IPS DF 6.9 (cell line): ENCODE results near the gene OR10D3.
"Not testable (repeated sequence)": the region's sequence is repeated elsewhere in the genome, so short reads cannot be mapped to it uniquely, and the experiment has no call there.

Experiments
- DNase-seq: peaks from one replicate; pipeline ENCODE4 v3.0.0-alpha.2; 2013; ENCODE audit warnings: low read depth, low spot score
- H3K27ac ChIP-seq: one replicate; pipeline ENCODE4 v1.5.1; 2013; ENCODE audit warnings: low read length, control low read depth
- H3K27me3 ChIP-seq: 2 replicates; pipeline ENCODE4 v1.6.1; 2013; ENCODE audit warnings: mild to moderate bottlenecking, low read length; ENCODE audit not compliant: control insufficient read depth, insufficient read depth
- H3K36me3 ChIP-seq: 2 replicates; pipeline ENCODE4 v1.6.1; 2013; ENCODE audit warnings: low read length; ENCODE audit not compliant: control insufficient read depth, insufficient read depth
- H3K4me1 ChIP-seq: 2 replicates; pipeline ENCODE4 v1.6.1; 2013; ENCODE audit warnings: low read length; ENCODE audit not compliant: control insufficient read depth, insufficient read depth
- H3K4me3 ChIP-seq: 2 replicates; pipeline ENCODE4 v1.5.1; 2013; ENCODE audit warnings: mild to moderate bottlenecking, low read length
- H3K9me3 ChIP-seq: 2 replicates; pipeline ENCODE4 v1.6.1; 2013; ENCODE audit warnings: low read length, inconsistent platforms; ENCODE audit not compliant: control insufficient read depth, insufficient read depth
- WGBS: extraction: QIAGEN DNeasy Blood & Tissue Kit; methylation state at CpG from one replicate; pipeline ENCODE4 v1.1.7; 2013; ENCODE audit warnings: mixed read lengths, missing lambda C conversion rate; ENCODE audit not compliant: insufficient read length, insufficient coverage; 5-methylcytosine and 5-hydroxymethylcytosine counted together

Gene OR10D3, protein sequence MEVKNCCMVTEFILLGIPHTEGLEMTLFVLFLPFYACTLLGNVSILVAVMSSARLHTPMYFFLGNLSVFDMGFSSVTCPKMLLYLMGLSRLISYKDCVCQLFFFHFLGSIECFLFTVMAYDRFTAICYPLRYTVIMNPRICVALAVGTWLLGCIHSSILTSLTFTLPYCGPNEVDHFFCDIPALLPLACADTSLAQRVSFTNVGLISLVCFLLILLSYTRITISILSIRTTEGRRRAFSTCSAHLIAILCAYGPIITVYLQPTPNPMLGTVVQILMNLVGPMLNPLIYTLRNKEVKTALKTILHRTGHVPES

DNA sequence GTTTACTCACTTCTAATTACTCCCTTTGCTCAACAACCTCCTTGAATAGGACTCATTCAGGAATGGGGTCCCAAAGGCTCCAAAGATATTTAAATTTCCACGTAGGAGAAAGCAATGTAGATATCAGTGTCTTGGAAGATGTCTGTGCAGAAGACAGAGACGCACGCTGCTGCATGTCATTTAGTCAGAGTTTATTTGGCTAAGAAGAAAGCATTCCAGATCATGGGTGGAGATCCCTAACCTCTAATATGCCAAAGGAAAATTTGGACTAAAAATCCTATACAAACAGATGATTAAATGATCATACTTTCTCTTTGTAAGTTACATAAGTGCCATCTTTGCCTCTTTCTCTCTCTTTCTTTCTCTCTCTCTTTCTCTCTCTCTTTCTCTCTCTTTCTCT, at the start of gene OR10D3:
TSS of gene OR10D3 (plus strand) at position 278 of the 400 bp plus-strand sequence. CDS start 1,925 bp downstream, outside the sequence.
- H3K9me3 ChIP-seq: no peaks in the 10 kb centered on the region
- no peaks in the 10 kb centered on the region for H3K27me3 ChIP-seq
- no peaks in the 10 kb centered on the region for H3K36me3 ChIP-seq
- no peaks in the 10 kb centered on the region for H3K4me1 ChIP-seq
- WGBS: no CpG with 5 or more reads among the region's 3 CpGs
- DNase-seq: no peak
- H3K4me3 ChIP-seq: no peak within 1 kb of the TSS
- no peak within 1 kb of the TSS for H3K27ac ChIP-seq

DNA sequence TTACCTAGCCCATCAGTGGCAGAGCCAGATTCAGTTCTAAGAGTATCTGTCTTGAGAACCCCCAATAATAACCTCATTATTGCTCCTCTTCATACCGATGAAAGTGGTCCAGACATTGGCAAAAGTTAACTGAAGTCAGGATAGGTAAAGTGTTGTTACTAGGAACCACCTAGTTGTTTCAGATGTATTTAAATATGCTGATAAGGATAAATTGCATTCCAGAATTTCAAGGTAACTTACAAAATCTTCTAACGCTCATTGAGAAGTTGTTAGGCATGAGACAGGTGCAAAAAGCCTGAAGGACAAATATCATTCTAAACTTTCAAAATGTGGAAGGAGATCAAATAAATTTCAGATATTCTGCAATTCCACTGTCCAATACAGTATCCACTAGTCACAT, 40.1 kb upstream of the OR10D3 start:
- WGBS: no CpG with 5 or more reads among the region's 2 CpGs
- Histone ChIP-seq H3K27ac (no peak overlapping the region), H3K4me3 (no peak overlapping the region), H3K36me3 (no peaks in the 10 kb centered on the region), H3K27me3 (no peaks in the 10 kb centered on the region), H3K9me3 (no peaks in the 10 kb centered on the region), H3K4me1 (no peaks in the 10 kb centered on the region)
- no peak for DNase-seq

DNA sequence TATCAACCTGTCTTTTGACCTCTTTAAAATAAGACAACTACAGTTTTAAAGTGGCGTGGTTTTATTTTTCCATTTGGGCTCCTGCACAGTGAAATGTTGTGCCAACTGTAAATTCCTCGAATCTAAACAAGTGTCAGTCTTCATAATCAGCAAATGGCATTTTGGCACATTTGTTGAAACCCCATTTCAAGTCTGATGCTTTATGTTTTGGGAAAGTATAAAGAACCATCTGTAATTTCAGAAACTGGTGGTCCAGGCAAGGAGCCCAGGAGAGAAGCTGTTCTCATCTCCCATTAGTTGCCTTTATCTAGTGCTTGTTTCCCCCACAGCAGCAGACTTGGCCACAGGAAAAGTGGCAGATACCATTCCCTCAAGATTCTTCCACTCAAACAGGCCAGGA, 35.2 kb upstream of the OR10D3 start:
- no CpG with 5 or more reads among the region's 2 CpGs for WGBS
- Histone ChIP-seq H3K36me3 (no peaks in the 10 kb centered on the region), H3K4me1 (no peaks in the 10 kb centered on the region), H3K27me3 (no peaks in the 10 kb centered on the region), H3K4me3 (no peak overlapping the region), H3K27ac (no peak overlapping the region), H3K9me3 (no peaks in the 10 kb centered on the region)
- DNase-seq: no peak

DNA sequence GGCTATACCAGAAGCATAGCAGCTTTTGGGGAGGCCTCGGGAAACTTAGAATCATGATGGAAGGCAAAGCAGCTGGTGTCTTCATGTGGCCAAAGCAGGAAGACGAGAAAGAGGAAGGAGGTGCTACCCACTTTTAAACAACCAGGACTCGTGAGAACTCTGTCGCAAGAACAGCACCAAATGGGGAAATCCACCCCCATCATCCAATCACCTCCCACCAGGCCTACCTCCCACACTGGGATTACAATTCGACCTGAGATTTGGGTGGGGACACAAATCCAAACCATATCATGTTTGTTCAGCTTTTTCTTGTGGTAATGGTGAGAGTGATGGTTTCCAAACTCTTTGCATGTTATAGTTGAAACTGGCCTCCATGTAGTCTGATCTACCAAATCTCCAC, 32.5 kb upstream of the OR10D3 start:
- Histone ChIP-seq H3K27me3 (no peaks in the 10 kb centered on the region), H3K4me1 (no peaks in the 10 kb centered on the region), H3K9me3 (no peaks in the 10 kb centered on the region), H3K4me3 (no peak overlapping the region), H3K36me3 (no peaks in the 10 kb centered on the region), H3K27ac (no peak overlapping the region)
- no CpG with 5 or more reads among the region's 5 CpGs for WGBS
- DNase-seq: no peak

DNA sequence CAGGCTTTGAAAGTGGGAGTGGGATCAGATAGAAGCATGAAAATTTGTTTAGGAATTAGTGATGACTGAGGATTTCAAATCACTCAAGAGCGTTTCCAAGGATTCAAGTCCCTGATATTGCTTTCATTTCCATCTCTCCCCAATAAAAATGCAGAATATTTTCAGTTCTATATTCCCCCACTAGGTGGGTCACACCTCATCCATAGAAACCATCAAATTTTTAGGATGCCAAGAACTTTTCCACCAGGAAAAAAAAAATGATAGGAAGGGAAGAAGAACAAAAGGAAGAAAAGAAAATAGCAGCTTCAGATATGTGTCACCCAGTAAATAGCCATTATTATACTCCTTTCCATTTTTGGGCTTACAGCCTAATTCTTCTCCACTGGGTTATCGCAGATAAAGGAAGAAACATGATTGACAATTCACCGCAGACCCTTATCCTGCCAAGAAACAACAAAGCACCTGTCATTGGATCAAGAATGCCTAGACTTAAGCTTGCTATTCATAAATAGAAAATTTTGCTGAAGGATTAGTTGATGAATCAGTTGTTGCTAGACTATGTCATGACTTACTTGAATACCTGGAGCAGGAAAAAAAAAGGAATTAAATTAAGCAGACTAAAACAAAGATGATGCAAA, 30.3 kb upstream of the OR10D3 start:
- H3K27ac ChIP-seq: no peak overlapping the region
- H3K27me3 ChIP-seq: no peaks in the 10 kb centered on the region
- no peaks in the 10 kb centered on the region for H3K9me3 ChIP-seq
- no peaks in the 10 kb centered on the region for H3K36me3 ChIP-seq
- no peak for DNase-seq
- WGBS: no CpG with 5 or more reads among the region's 3 CpGs
- no peaks in the 10 kb centered on the region for H3K4me1 ChIP-seq
- H3K4me3 ChIP-seq: no peak overlapping the region

DNA sequence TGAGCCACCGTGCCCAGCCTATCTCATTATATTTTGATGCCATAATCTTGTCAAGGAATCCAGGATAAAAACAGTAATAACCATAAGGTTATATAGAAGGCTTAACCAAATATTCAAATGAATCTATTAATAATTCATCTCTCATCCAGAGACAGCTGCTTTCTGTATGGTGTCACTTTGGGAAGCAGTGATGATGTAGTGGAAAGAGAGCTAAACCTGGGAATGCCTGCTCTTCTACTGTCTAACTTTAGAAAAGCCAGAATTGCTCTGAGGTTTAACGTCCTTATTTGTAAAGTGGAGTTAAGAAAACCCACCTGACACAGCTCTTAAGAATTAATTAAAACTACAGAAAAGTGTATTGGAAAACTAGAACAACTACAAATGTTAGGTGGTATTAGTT, 29.3 kb upstream of the OR10D3 start:
- Histone ChIP-seq H3K9me3 (no peaks in the 10 kb centered on the region), H3K27me3 (no peaks in the 10 kb centered on the region), H3K27ac (no peak overlapping the region), H3K4me3 (no peak overlapping the region), H3K36me3 (no peaks in the 10 kb centered on the region), H3K4me1 (no peaks in the 10 kb centered on the region)
- DNase-seq: no peak
- no CpG with 5 or more reads among the region's 2 CpGs for WGBS

DNA sequence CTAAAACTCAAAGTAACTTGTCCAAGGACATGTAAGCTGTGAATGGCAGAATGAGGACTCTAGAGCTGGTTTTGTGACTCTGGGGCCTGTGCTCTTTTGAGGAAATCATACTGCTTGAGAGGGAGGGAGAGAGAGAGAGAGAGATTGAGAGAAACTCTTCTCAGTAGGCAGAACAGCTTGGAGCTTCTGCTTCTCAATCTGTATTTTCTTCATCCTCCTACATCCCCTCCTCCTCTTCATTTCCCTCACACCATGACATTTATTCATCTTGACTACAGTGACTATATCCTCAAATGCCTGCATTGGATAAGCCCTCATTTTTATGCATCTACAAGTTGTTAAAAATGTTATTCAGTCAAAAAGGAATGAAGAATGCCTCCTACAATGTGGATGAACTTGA, 23.7 kb upstream of the OR10D3 start:
- no peak overlapping the region for H3K27ac ChIP-seq
- no peak overlapping the region for H3K4me3 ChIP-seq
- no peak for DNase-seq
- no peaks in the 10 kb centered on the region for H3K36me3 ChIP-seq
- H3K9me3 ChIP-seq: no peaks in the 10 kb centered on the region
- no peaks in the 10 kb centered on the region for H3K27me3 ChIP-seq
- H3K4me1 ChIP-seq: no peaks in the 10 kb centered on the region

DNA sequence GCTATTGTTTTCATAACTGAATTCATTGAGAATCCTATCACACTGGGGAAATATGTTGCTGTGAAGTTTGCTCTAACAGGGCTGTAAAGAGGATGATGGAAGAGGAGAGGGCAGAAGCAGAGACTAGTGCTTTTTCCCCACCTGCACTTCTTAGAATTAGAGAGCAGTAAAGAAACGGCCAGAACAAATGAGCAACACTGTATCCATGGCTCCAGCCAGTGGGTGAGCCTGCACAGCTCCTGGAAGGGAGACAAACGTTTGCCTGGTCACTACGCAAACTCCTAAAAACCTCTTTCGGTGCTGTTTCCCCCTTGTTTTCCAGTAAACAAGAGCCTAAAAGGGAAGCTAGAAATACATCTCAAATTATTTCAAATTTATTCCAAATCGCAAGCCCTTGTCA, 22.2 kb upstream of the OR10D3 start:
- Histone ChIP-seq H3K4me3 (no peak overlapping the region), H3K4me1 (no peaks in the 10 kb centered on the region), H3K27me3 (no peaks in the 10 kb centered on the region), H3K27ac (no peak overlapping the region), H3K36me3 (no peaks in the 10 kb centered on the region), H3K9me3 (no peaks in the 10 kb centered on the region)
- DNase-seq: no peak
- no CpG with 5 or more reads among the region's 5 CpGs for WGBS

DNA sequence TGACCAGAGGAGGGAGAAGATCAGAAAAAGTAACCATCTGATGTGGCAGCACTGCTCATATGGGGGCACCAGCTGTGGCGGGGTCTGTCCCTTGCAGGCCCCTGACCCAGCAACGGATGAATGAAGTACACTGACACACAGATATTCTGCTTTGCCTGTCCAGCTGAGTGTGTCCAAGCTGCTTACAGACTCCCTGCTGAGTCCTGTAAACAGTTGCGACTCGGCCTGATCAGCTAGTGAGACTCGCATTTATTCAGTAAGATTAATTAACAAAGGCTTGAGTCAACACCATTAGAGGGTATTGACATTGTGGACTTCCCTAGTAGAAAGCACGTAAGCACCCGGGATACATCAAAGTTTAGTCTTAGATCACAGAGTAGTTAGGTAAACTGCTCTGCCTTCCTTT, 15.3 kb upstream of the OR10D3 start:
- Histone ChIP-seq H3K27me3 (peaks cover 17% of the 10 kb centered on the region; the same call in 1 of the 2 replicates), H3K9me3 (no peaks in the 10 kb centered on the region), H3K4me3 (no peak overlapping the region), H3K4me1 (peaks cover 1% of the 10 kb centered on the region; the same call in 1 of the 2 replicates), H3K36me3 (no peaks in the 10 kb centered on the region), H3K27ac (no peak overlapping the region)
- DNase-seq: no peak
- no CpG with 5 or more reads among the region's 7 CpGs for WGBS

DNA sequence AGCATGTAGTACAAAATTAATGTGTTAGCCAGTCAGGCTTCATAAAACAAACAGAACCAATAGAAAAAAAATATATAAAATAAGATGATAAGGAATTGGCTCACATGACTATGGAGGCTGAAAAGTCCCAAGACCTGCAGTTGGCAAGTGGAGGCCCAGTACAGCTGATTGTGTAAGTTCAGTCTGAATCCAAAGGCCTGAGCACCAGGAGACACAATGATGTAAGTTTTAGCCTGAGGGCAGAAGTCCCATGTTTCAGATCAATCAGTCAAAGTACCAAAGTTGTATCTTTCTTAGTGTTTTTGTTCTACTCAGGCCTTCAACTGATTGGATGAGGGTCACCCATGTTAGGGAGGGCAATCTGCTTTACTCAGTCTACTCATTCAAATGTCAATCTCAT, 14.3 kb upstream of the OR10D3 start:
- no peak overlapping the region for H3K27ac ChIP-seq
- H3K36me3 ChIP-seq: no peaks in the 10 kb centered on the region
- H3K4me3 ChIP-seq: no peak overlapping the region
- H3K27me3 ChIP-seq: peaks cover 18% of the 10 kb centered on the region; the same call in 1 of the 2 replicates
- no peak for DNase-seq
- H3K4me1 ChIP-seq: peaks cover 1% of the 10 kb centered on the region; the same call in 1 of the 2 replicates
- H3K9me3 ChIP-seq: no peaks in the 10 kb centered on the region

DNA sequence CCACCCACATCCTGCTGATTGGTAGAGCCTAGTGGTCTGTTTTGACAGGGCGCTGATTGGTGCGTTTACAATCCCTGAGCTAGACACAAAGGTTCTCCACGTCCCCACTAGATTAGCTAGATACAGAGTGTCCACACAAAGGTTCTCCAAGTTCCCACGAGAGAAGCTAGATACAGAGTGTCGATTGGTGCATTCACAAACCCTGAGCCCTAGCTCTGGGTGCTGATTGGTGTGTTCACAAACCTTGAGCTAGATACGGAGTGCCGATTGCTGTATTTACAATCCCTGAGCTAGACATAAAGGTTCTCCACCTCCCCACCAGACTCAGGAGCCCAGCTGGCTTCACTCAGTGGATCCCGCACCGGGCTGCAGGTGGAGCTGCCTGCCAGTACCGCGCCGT, 12.8 kb upstream of the OR10D3 start:
- H3K27me3 ChIP-seq: peaks cover 18% of the 10 kb centered on the region; the same call in 1 of the 2 replicates
- no CpG with 5 or more reads among the region's 12 CpGs for WGBS
- not testable (repeated sequence) for DNase-seq, H3K4me1 ChIP-seq, H3K9me3 ChIP-seq, H3K27ac ChIP-seq, H3K36me3 ChIP-seq, H3K4me3 ChIP-seq
